Colon (tissue), 2 donors: ENCODE results near the gene TPM4.

Source experiments
- FAIRE-seq: peaks from 2 replicates; lab custom pipeline; 2012; peaks lifted over from hg19 to GRCh38; lab: Jason Lieb, UNC
- donor health status: control.
- donor health status: control.

The TPM4 gene

DNA sequence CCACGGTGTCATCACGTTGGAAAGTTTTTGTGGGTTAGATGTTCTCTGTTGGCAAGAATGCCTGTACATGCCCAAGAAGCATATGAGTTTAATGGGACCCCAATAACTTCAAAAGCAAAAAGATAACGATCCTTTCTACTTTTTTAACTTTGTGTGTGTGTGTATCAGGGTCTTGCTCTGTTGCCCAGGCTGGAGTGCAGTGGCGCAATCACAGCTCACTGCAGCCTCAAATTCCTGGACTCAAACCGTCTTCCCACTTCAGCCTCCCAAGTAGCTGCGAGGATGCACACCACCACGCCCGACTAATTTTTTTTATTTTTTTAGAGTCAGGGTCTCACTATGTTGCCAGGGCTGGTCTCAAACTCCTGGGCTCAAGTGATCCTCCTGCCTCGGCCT, 34.3 kb upstream of the TPM4 start:
- FAIRE-seq = no peak

DNA sequence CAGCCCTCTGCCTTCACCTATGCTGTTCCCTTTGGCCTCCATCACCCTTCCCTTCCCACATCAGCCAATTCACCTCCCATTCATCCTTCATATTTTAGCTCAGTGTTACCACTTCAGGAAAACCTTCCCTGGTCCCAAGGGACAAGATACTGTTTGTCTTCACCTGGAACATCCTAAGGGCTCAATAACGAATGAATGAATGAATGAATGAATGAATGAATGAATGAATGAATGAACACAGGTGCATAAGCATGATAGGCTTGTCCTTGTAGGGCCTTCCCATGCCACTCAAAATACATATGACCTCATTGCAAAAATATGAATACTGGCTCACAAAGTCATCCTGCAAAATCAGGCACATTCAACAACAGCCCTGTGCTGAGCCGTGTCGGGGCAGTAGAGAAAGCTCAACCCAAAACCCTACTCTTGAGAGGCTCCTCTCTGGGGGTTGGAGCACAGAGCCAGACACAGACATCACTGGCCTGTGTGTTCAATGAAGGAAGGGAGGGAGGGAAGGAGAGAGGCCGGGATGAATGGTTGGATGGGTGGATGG, 33.7 kb upstream of the TPM4 start:
- FAIRE-seq = no peak

DNA sequence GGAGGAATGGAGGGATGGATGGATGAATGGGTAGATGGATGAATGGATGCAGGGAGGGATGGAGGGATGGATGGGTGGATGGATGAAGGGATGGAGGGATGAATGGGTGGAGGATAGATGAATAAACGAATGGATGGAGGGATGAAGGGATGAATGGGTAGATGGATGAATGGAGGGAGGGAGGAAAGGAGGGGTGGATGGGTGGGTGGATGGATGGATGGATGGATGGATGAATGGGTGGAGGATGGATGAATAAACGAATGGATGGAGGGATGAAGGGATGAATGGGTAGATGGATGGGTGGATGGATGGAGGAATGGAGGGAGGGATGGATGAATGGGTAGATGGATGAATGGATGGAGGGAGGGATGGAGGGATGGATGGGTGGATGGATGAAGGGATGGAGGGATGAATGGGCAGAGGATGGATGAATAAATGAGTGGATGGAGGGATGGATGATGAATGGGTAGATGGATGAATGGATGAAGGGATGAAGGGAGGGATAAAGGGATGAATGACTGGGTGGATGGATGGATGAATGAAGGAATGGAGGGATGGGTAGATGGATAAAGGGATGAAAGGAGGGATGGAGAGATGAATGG, 33.0 kb upstream of the TPM4 start:
- FAIRE-seq = no peak

DNA sequence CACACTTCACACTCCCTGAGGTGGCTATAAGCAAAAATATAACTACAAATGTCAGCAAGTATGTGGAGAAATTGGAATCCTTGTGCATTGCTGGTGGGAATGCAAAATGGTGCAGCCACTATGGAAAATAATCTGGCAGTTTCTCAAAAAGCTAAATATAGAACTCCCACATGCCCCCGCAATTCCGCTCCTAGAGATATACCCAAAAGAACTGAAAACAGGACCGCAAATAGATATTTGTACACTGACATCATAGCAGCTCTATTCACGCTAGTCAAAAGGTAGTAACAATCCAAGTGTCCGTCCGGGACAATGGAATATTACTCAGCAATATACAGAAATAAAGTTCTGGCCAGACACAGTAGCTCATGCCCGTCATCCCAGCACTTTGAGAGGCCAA, 31.5 kb upstream of the TPM4 start:
- FAIRE-seq = no peak

DNA sequence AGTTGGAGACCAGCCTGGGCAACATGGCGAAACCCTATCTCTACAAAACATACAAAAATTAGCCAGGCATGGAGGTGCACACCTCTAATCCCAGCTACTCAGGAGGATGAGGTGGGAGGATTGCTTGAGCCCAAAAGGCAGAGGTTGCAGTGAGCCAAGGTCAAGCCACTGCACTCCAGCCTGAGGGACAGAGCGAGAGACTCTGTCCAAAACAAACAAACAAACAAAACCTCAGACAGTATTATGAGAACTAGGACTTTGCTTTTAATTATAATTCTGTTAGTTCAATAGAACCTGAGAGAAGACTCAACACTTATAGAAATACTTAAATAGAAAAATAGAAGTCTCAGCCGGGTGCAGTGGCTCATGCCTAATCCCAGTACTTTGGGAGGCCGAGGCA, 31.1 kb upstream of the TPM4 start:
- no peak for FAIRE-seq

DNA sequence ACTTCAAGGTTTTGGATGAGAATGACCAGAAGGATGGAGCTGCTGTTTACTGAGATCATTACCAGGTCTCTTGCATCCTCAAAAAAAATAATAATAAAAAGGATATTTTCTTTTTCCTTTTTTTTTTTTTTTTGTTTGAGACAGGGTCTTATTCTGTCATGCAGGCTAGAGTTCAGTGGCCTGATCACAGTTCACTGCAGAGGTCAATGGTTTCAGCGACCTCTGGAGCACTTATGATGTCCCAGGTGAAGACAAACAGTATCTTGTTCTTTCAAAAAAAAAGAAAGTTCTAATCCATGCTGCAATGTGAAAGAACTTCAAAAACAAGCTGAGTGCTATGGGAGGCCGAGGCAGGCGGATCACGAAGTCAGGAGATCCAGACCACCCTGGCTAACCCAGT, 30.4 kb upstream of the TPM4 start:
- FAIRE-seq = no peak

DNA sequence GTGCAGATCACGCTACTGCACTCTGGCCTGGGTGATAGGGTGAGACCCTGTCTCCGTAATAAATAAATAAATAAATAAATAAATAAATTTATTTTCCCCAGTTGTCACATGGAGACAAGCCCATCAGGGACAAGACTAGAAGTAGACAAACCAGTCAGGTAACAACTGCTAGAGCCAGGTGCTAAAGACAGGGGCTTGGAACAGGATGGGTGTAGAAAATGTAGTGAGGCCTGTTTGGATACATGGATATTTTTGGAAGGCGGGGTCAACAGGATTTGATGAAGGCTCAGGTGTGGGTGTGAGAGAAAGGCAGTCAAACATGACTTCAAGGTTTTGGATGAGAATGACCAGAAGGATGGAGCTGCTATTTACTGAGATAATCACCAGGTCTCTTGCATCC, 27.7 kb upstream of the TPM4 start:
- FAIRE-seq = no peak

DNA sequence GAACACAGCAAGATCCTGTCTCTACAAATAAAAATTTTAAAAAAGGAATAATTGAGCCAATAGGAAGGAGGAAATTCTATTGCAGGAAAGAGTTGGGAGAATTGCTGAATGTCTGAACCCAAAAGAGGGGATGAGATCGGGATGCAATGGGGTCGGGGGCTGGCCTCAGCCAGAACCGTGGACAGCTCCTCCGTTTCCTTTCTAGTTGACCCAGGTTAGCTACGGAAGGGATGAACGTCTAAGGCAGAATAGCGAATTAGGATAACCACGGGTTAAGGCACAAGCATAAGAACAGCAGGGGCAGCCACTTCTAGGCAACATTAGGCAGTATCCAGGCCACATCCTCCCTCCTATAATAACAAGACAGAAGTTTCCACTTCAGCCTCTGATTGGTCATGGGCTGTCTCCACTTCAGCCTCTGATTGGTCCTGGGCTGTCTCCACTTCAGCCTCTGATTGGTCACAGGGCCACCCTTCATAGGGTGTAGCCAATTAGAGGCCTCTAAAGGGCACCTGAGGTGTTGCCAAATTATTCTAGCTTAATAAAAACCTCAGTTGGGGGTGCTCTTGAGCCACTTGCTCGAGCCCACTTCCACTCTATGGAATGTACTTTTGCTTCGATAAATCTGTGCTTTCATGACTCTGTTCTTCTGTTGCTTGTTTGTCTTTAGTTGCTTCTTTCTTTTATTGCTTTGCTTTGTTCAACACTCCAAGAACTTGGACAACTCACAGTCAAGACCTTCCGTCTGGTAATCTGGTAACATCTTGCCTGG, 24.9 kb upstream of the TPM4 start:
- no peak for FAIRE-seq

DNA sequence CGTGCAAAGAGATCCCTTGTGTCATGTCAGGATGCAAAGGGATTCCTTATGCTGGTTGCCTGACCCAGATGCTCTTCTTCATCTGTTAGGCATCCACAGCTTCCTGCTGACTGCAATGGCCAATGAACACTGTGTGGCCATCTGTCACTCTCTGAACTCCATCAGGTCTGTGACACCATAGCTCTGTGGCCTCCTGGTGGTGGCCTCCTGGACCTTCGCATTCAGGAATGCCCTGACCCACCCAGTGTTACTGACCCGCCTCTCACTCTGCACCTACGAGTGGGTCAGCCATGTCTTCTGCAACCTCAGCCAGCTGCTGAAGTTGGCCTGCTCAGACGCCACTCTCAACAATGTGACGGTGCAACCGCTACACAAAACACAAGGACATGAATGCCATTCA, 23.9 kb upstream of the TPM4 start:
- FAIRE-seq = no peak

DNA sequence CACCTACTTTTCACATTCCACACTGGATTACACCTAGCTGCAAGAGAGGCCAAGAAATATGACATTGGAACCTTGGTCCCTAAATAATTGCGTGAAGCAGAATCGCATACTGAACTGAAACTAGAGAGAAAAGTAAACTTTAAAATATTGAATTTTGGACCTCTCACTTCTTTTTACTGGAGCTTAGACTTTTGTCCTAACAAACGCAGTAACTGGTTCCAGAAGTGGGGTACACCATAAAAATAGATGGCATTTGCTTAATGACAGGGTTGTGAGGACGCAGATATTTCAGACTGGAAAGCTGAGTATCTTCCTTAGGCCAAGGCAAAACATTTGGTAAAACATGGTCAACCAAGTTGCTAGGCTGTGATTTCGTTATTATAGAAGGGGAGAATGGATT, 19.2 kb upstream of the TPM4 start:
- FAIRE-seq = no peak

DNA sequence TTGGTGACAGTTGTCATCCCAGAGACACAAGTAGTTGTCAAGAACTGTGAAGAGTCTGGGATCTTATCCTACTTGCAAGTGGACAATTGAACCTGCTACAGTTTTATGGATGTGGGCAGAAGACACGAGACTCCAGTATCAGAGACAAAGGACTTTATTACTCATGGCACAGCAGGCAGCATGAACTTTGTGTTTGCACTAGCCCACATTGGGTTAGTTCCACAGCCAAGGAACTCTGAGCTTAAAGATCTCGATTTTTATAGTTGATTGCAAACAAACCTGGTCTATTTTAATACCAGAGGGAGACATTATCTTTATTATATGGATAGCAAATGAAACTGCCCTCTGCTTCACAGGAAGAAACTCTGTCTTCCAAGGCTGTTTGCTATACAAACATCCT, 16.0 kb upstream of the TPM4 start:
- no peak for FAIRE-seq

DNA sequence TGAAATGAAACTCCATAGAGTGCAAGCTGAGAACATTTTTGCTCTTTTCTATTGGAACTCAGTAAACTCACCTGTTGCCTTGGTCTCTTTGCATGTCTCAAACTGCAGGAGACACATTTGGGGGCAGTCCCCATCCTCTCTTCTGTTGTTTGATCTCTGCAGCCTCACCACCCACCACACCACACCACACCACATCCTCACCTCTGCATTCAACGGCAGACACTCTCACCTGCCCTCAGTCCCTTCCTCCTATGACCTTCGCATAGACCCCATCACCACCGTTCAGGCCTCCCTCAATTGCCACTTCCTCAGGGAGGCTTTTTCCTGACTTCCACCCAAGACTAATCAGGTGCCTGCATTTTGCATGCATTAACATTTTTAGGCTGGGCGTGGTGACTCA, 14.4 kb upstream of the TPM4 start:
- FAIRE-seq = no peak

DNA sequence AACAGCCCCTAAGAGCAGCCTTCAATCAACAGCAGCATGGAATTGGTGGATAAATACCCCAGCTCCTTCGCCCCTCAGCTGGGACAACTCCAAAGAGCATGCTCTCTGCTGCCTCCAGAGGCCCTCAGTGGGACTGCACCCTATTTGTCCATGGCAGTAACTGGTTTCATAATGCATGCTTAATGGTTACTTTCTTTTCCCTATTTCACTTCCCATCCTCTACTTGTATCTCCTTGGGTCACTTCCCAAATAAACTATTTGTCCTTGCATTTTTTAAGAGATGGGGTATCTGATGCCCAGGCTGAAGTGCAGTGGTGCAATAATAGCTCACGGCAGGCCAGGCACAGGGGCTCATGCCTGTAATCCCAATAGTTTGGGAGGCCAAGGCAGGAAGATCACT, 13.5 kb upstream of the TPM4 start:
- no peak for FAIRE-seq

DNA sequence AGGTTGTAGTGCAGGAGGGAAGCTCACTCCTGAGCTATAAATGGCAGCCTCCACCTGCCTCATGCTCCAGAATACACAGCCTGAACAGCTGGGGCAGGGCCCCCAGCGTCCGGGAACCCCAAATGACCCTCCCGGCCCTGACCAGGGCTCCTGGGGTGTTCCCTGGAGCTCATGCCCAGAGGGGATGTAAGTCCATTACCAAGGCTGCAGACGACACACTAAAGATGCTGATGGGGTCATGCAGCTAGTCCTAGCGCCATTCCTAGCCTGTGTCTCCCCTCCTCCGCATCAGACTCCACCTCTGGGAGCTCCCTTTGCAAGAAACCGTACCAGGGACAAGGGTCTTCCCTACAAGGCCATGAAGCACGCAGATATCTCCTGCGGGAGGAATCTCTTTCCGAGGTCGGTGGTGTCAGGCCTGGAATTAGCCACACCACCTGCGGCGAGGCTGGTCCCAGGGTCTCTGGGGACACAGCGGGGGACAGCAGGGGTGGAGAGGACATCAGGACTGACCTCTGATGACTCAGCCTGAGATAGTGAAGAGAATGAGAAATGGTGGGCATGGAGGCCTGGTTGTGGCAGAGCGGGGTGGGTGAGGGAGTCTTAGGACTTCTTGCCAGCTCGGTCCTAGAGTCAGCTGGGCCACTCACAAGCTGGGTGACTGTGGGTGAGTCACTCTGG, 11.9 kb upstream of the TPM4 start:
- FAIRE-seq = no peak

DNA sequence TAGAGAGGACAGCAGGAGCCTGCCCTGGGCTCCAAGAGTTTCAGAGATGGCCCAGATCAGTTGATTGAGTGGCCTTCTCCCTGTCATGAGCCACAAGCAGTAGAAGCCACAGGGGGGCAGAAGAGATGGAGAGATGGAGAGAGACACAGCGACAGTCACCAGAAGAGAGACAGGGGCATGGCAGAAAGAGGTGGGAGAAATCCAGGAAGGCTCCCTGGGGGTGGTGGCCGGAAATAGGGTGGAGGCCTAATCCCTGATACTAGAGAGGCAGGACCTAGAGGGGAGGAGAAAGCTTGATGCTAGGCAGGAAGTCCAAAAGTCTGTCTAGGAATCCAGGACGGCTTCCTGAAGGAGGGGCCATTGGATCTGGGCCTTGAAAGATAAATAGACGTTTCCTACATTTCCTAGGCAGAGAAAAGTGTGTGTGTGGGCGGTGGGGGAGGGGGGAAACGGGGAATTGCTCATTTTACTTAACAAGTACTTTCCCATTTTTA, 9.6 kb upstream of the TPM4 start:
- FAIRE-seq = no peak

DNA sequence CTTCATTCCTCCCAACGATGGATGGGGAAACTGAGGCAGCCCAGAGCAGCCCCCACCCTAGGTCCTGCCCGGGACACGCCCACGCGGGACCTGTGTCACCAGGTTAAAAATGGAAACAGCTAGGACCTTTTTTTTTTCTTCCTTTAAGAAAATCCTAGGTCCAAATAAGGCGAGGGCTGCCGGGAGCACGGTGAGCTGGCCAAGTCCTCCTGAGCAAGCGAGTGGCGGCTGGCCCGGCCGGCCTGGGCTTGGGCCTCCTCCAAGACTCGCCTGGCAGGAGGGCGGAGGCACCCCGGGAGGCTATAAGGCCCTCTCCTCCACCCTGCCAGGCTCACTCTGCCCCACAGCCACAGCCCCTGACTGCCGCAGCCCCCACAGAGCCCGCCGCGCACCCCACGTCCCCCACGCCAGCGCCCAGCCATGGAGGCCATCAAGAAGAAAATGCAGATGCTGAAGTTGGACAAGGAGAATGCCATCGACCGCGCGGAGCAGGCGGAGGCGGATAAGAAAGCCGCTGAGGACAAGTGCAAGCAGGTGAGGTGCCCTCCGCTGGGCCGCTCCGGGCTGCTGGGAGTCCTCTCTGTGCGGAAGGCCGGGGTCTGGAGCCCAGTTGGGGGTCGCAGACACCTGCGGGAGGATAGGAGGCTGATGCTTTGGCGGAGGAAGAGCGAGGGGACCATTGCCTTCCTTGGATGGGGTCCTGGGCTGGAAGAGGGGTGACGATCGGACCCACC, 8.9 kb upstream of the TPM4 start:
- FAIRE-seq = no peak

DNA sequence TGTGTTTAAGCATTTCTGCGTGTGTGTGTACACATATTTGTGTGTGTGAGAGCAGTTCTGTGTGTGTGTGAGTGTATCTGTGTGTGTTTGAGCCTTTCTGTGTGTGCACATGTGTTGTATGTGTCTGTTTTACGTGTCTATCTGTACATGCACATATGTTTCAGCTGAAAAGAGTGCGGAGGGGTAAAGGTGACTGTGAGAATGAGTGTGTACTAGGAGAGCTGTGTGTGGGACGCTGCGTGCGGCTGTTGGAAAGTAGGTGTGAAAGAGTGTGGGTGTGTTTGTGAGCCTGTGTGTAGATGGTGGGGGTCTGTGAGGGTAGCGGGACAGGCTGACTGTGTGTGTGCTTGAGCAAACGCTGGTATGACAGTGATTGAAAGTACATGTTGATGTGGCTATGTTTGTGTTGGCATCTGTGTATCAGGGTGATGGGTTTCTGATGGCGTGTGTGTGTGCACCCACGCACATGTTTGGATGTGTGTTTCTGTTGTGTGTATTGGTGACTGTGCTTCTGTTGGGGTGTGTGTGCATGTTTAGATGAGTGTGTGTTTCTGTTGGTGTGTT, 7.5 kb upstream of the TPM4 start:
- FAIRE-seq = no peak

DNA sequence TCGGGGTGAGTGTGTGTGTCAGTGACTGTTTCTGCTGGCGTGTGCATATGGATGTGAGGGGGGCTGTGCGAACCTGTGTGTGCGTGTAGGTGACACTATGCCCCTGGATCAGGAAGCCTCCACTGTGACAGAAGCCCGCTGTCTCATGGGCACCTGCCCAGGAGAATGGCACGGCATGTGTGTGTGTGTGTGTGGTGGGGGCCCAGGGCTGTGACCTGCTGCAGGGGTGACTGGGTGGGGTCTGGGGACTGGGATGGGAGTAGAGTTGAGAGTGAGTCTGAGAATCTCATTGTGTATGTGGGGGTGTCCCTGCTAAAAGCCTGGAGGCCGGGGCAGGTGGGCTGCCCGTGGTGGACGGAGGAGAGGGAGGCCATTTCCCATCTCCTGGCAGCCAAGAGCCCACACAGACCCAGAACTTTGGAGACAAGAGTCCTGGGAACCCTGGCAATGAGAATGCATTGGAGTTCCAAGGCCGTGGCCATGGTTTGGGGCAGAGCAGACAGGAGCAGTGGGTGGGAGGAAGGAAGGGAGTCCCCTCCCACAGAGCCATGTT, 6.4 kb upstream of the TPM4 start:
- no peak for FAIRE-seq

DNA sequence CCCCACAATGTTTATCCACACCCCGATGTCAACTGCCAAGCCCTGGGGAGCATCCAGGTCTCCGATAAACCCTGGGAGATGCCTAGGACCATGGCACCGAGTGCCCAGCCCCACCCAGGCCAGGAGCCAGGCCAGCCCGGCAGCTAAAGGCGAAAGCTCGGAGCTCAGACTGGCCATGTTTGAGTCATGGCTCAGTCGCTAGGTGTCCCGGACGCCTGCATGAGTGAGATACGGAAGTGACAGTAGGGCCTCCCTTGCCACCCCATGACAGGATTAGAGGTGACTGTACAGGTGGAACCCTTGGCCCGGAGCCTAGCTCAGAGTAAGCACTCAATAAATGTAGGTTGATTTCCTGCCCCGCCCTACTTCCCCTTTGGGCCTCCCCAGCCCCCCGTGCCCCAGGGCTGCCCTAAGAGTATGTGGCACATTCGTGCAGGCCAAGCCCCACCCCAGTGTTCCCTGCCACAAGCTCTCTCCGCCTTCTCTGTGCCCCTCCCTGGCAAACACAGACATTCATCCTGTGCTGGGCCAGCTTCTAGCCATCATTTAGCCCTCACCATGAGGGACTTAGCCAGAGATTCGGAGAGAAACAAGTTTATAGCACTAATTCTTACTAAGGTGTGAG, 5.8 kb upstream of the TPM4 start:
- FAIRE-seq = no peak

DNA sequence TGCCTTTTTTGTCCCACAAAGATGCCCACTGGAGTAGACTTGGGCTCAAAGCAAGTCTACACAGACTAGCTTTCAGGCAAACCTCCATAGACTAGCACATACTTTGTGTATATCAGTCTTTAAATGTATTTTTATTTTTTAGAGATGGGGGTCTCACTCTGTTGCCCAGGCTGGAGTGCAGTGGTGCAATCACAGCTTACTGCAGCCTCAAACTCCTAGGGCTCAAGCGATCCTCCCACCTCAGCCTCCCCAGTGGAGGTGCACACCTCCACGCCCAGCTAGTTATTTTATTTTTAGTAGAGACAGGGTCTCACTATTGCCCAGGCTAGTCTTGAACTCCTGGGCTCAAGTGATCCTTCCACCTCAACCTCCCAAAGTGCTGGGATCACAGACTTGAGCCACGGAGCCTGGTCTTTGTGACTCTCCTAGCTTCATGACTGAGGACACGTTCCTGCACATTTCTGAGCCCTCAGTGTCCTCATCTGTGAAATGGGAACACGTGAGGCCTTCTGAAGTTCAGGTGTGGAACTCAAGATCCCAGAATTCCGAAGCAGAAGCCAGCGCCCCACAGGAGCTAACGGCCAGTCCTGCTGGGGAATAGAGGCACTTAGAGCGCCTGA, 5.1 kb upstream of the TPM4 start:
- no peak for FAIRE-seq

DNA sequence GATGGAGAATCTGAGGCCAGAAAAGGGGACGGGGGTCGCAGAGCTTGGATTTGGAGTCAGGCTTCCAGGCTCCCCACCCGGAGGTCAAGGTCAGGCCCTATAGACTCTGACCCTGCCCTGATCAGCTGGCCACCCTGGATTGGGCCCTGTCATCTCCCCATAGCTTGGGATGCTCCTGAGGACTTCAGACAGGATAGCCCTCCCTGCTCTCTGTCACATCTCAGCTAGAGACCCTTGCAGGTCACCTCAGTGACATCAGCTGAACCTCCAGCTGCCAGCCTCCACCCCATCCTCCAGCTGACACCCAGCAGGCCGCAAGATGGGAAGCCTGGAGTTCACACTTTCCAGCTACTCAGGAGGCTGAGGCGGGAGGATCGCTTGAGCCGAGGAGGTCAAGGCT, 2.8 kb upstream of the TPM4 start:
- no peak for FAIRE-seq
